Measurements from ENCODE around the gene KIRREL1. TPM values are rescaled to one million over a fixed set of nuclear protein-coding genes. Genes with fewer than 3 reads are reported as not detected.

Gene KIRREL1
- total RNA-seq, 2 donors from 2014 or later = not detected

- H3K27ac Mint-ChIP-seq = no peak overlapping the region
- H3K9me3 Mint-ChIP-seq = no peaks in the 10 kb centered on the region
- peak; percentile 6 to 11 for DNase-seq
- H3K4me3 Mint-ChIP-seq = no peak overlapping the region
- peaks cover 8% of the 10 kb centered on the region for H3K27me3 Mint-ChIP-seq (ENCODE audit: low read depth)
- no peaks in the 10 kb centered on the region for H3K4me1 Mint-ChIP-seq (ENCODE audit: low read depth)
- H3K36me3 Mint-ChIP-seq (ENCODE audit: insufficient read depth in 2 of 2) = no peaks in the 10 kb centered on the region
- no peak for ATAC-seq (replicated peaks in 1 of 2)
Observed at GRCh38 chr1:158035976-158036583, 42.6 kb downstream of the KIRREL1 start.

- peaks cover 9% of the 10 kb centered on the region for H3K27me3 Mint-ChIP-seq (ENCODE audit: low read depth)
- H3K27ac Mint-ChIP-seq = no peak overlapping the region
- H3K4me1 Mint-ChIP-seq (ENCODE audit: low read depth) = no peaks in the 10 kb centered on the region
- ATAC-seq (replicated peaks in 1 of 2) = no peak
- H3K36me3 Mint-ChIP-seq (ENCODE audit: insufficient read depth in 2 of 2) = no peaks in the 10 kb centered on the region
- H3K9me3 Mint-ChIP-seq = no peaks in the 10 kb centered on the region
- H3K4me3 Mint-ChIP-seq = no peak overlapping the region
- DNase-seq = no peak
Observed at GRCh38 chr1:158037008-158037865, 43.8 kb downstream of the KIRREL1 start.

GRCh38 chr1:158037866-158038359 lies 44.5 kb downstream of the KIRREL1 start:
- ATAC-seq (replicated peaks in 1 of 2) (no peak), DNase-seq (no peak)
- Mint-ChIP-seq H3K36me3 (ENCODE audit: insufficient read depth in 2 of 2) (no peaks in the 10 kb centered on the region), H3K27ac (no peak overlapping the region), H3K9me3 (no peaks in the 10 kb centered on the region), H3K27me3 (ENCODE audit: low read depth) (peaks cover 9% of the 10 kb centered on the region), H3K4me1 (ENCODE audit: low read depth) (no peaks in the 10 kb centered on the region), H3K4me3 (no peak overlapping the region)

- no peak overlapping the region for H3K4me3 Mint-ChIP-seq
- no peaks in the 10 kb centered on the region for H3K36me3 Mint-ChIP-seq (ENCODE audit: insufficient read depth in 2 of 2)
- no peaks in the 10 kb centered on the region for H3K4me1 Mint-ChIP-seq (ENCODE audit: low read depth)
- DNase-seq (no peak), ATAC-seq (replicated peaks in 1 of 2) (no peak)
- no peaks in the 10 kb centered on the region for H3K9me3 Mint-ChIP-seq
- H3K27ac Mint-ChIP-seq = no peak overlapping the region
- H3K27me3 Mint-ChIP-seq (ENCODE audit: low read depth) = peaks cover 9% of the 10 kb centered on the region
Observed at GRCh38 chr1:158038793-158039192, 45.3 kb downstream of the KIRREL1 start.

GRCh38 chr1:158039380-158039779 lies 45.9 kb downstream of the KIRREL1 start:
- H3K27me3 Mint-ChIP-seq (ENCODE audit: low read depth) = peaks cover 9% of the 10 kb centered on the region
- no peaks in the 10 kb centered on the region for H3K9me3 Mint-ChIP-seq
- H3K36me3 Mint-ChIP-seq (ENCODE audit: insufficient read depth in 2 of 2) = no peaks in the 10 kb centered on the region
- no peak overlapping the region for H3K4me3 Mint-ChIP-seq
- ATAC-seq (replicated peaks in 1 of 2) (no peak), DNase-seq (no peak)
- H3K27ac Mint-ChIP-seq = no peak overlapping the region
- no peaks in the 10 kb centered on the region for H3K4me1 Mint-ChIP-seq (ENCODE audit: low read depth)

GRCh38 chr1:158040323-158040722 lies 46.9 kb downstream of the KIRREL1 start:
- Mint-ChIP-seq H3K27ac (no peak overlapping the region), H3K4me3 (no peak overlapping the region)

GRCh38 chr1:158043232-158043631 lies 49.8 kb downstream of the KIRREL1 start:
- Mint-ChIP-seq H3K4me1 (ENCODE audit: low read depth) (no peaks in the 10 kb centered on the region), H3K27me3 (ENCODE audit: low read depth) (peaks cover 21% of the 10 kb centered on the region), H3K4me3 (no peak overlapping the region), H3K9me3 (no peaks in the 10 kb centered on the region), H3K27ac (no peak overlapping the region), H3K36me3 (ENCODE audit: insufficient read depth in 2 of 2) (no peaks in the 10 kb centered on the region)
- DNase-seq (no peak), ATAC-seq (replicated peaks in 1 of 2) (no peak)

More at GRCh38 chr1:158040323-158040722, 46.9 kb downstream of the KIRREL1 start:
- Mint-ChIP-seq H3K27me3 (ENCODE audit: low read depth) (peaks cover 9% of the 10 kb centered on the region), H3K4me1 (ENCODE audit: low read depth) (no peaks in the 10 kb centered on the region), H3K36me3 (ENCODE audit: insufficient read depth in 2 of 2) (no peaks in the 10 kb centered on the region), H3K9me3 (no peaks in the 10 kb centered on the region)
- DNase-seq (no peak), ATAC-seq (replicated peaks in 1 of 2) (no peak)

GRCh38 chr1:158045639-158046038 lies 52.2 kb downstream of the KIRREL1 start:
- H3K4me1 Mint-ChIP-seq (ENCODE audit: low read depth) = no peaks in the 10 kb centered on the region
- no peak overlapping the region for H3K27ac Mint-ChIP-seq
- DNase-seq (no peak), ATAC-seq (replicated peaks in 1 of 2) (no peak)
- H3K9me3 Mint-ChIP-seq = no peaks in the 10 kb centered on the region
- peaks cover 17% of the 10 kb centered on the region for H3K27me3 Mint-ChIP-seq (ENCODE audit: low read depth)
- no peak overlapping the region for H3K4me3 Mint-ChIP-seq
- no peaks in the 10 kb centered on the region for H3K36me3 Mint-ChIP-seq (ENCODE audit: insufficient read depth in 2 of 2)

- Mint-ChIP-seq H3K4me1 (ENCODE audit: low read depth) (no peaks in the 10 kb centered on the region), H3K27ac (no peak overlapping the region), H3K36me3 (ENCODE audit: insufficient read depth in 2 of 2) (no peaks in the 10 kb centered on the region), H3K4me3 (no peak overlapping the region), H3K27me3 (ENCODE audit: low read depth) (peaks cover 17% of the 10 kb centered on the region), H3K9me3 (no peaks in the 10 kb centered on the region)
- DNase-seq (no peak), ATAC-seq (replicated peaks in 1 of 2) (no peak)
Observed at GRCh38 chr1:158046715-158047510, 53.5 kb downstream of the KIRREL1 start.

GRCh38 chr1:158048371-158049067 lies 55.1 kb downstream of the KIRREL1 start:
- Mint-ChIP-seq H3K36me3 (ENCODE audit: insufficient read depth in 2 of 2) (no peaks in the 10 kb centered on the region), H3K4me1 (ENCODE audit: low read depth) (no peaks in the 10 kb centered on the region), H3K27ac (no peak overlapping the region), H3K27me3 (ENCODE audit: low read depth) (peaks cover 17% of the 10 kb centered on the region), H3K9me3 (no peaks in the 10 kb centered on the region), H3K4me3 (no peak overlapping the region)
- DNase-seq = no peak
- no peak for ATAC-seq (replicated peaks in 1 of 2)

- DNase-seq (no peak), ATAC-seq (replicated peaks in 1 of 2) (no peak)
- H3K27me3 Mint-ChIP-seq (ENCODE audit: low read depth) = peaks cover 17% of the 10 kb centered on the region
- no peaks in the 10 kb centered on the region for H3K36me3 Mint-ChIP-seq (ENCODE audit: insufficient read depth in 2 of 2)
- no peaks in the 10 kb centered on the region for H3K9me3 Mint-ChIP-seq
- no peak overlapping the region for H3K4me3 Mint-ChIP-seq
- H3K4me1 Mint-ChIP-seq (ENCODE audit: low read depth) = no peaks in the 10 kb centered on the region
- no peak overlapping the region for H3K27ac Mint-ChIP-seq
Observed at GRCh38 chr1:158049853-158050252, 56.4 kb downstream of the KIRREL1 start.

- Mint-ChIP-seq H3K4me1 (ENCODE audit: low read depth) (no peaks in the 10 kb centered on the region), H3K27ac (no peak overlapping the region), H3K9me3 (no peaks in the 10 kb centered on the region), H3K36me3 (ENCODE audit: insufficient read depth in 2 of 2) (no peaks in the 10 kb centered on the region), H3K4me3 (no peak overlapping the region), H3K27me3 (ENCODE audit: low read depth) (peaks cover 5% of the 10 kb centered on the region)
- DNase-seq (no peak), ATAC-seq (replicated peaks in 1 of 2) (no peak)
Observed at GRCh38 chr1:158053276-158053675, 59.8 kb downstream of the KIRREL1 start.
